Measurements from ENCODE around the gene RPL37.

GRCh38 chr5:40787986-40788385, 47.0 kb downstream of the RPL37 start:
- TF ChIP-seq CTCF (IDR thresholded peaks at IDR 0.05) (no peak), POLR2A (IDR thresholded peaks at IDR 0.05) (no peak)
